ENCODE results near the gene HNRNPM.

- no peak for TF ChIP-seq CTCF (IDR thresholded peaks at IDR 0.05; ENCODE audit: poor library complexity)
- TF ChIP-seq EZH2phosphoT487 (IDR thresholded peaks at IDR 0.05; ENCODE audit: low read depth, severe bottlenecking, unreplicated experiment) = no peak
Observed at GRCh38 chr19:8452446-8453123, 7.8 kb downstream of the HNRNPM start.

All from hepatocyte (in vitro differentiated cells).